ENCODE data around the gene NKAIN1.

NKAIN1 gene

GRCh38 chr1:31135973-31136600, 103.6 kb downstream of the NKAIN1 start:
- H3K4me3 ChIP-seq (ENCODE audit: low read depth, low read length), result no peak overlapping the region
- TF ChIP-seq, protein P1, sequence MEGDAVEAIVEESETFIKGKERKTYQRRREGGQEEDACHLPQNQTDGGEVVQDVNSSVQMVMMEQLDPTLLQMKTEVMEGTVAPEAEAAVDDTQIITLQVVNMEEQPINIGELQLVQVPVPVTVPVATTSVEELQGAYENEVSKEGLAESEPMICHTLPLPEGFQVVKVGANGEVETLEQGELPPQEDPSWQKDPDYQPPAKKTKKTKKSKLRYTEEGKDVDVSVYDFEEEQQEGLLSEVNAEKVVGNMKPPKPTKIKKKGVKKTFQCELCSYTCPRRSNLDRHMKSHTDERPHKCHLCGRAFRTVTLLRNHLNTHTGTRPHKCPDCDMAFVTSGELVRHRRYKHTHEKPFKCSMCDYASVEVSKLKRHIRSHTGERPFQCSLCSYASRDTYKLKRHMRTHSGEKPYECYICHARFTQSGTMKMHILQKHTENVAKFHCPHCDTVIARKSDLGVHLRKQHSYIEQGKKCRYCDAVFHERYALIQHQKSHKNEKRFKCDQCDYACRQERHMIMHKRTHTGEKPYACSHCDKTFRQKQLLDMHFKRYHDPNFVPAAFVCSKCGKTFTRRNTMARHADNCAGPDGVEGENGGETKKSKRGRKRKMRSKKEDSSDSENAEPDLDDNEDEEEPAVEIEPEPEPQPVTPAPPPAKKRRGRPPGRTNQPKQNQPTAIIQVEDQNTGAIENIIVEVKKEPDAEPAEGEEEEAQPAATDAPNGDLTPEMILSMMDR (IDR thresholded peaks at IDR 0.05; ENCODE audit: low read depth, low read length, missing control alignments), result no peak
- H3K27ac ChIP-seq, result no peak overlapping the region
- H3K36me3 ChIP-seq (replicated peaks), result no peaks in the 10 kb centered on the region
- H3K27me3 ChIP-seq (replicated peaks), result no peaks in the 10 kb centered on the region
- in situ Hi-C loops (cut with HindIII; ENCODE audit: low pct_ligation_motif_present, low sequenced_read_pairs), result no loop called here
- no peak for DNase-seq

GRCh38 chr1:31133368-31133767, 106.3 kb downstream of the NKAIN1 start:
- no peak overlapping the region for H3K27ac ChIP-seq
- in situ Hi-C loops (cut with HindIII; ENCODE audit: low pct_ligation_motif_present, low sequenced_read_pairs), result no loop called here
- no peaks in the 10 kb centered on the region for H3K27me3 ChIP-seq (replicated peaks)
- no peak overlapping the region for H3K4me3 ChIP-seq (ENCODE audit: low read depth, low read length)
- no peaks in the 10 kb centered on the region for H3K36me3 ChIP-seq (replicated peaks)
- no peak for DNase-seq
- TF ChIP-seq, protein P1 (IDR thresholded peaks at IDR 0.05; ENCODE audit: low read depth, low read length, missing control alignments), result no peak

Data from brain microvascular endothelial cell (primary cell).